Head of caudate nucleus (tissue), 42 donors: ENCODE results near the gene DRAXIN.

Experiments used
- DNase-seq, 42 donors: peaks; one replicate each; pipeline versions ENCODE4 v3.0.0 to v3.0.0-alpha.2; 2020 to 2021; ENCODE audit warnings: mixed read lengths in 7 of 42
- intact Hi-C: fragments of 100-400 bp; cut with DNase I; formaldehyde crosslinking; loops from one replicate; pipeline ENCODE4 v1.15.0; 2022

The DRAXIN gene

GRCh38 chr1:11701981-11702803 lies 10.7 kb downstream of the DRAXIN start:
- intact Hi-C loops, result no loop called here
- no peak for DNase-seq

DNA sequence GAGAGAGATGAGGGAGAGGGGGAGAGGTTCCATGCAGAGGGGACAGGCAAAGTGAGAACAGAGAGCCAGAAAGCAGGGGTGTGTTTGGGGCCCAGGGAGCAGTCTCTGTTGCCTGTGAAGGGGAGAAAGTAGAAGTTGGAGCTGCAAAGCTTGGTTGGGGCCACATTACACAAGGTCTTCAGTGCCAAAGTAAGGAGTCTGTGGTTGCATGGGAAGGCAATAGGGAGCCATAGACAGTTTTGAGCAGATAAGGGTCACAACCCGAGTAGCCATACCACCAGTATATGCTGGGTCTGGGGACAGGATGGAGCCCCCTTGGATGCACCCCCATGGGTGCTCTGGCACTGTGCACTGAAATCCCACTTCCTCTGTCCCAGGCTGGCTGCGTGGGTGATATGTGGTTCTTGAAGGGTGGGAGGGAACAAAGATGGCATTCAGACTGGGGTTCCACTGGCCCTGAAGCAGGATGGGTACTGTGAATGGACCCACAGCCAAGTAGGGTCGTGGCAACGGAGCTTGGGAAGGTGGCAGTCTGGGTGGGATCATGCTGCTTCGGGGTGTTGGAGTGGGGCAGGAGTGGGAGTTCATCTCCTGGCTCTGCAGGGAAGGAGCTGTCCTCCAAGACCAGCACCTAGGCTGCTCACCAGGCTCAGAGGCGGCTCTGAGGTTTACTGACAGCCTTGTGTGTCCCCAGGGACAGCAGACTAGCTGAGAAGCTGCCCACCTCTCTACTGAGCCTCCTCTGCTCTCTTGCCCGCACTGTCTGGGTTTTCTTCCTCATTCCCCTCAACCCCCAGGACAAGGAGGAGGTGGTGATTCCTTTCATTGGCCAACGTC lies 12.1 kb downstream of the DRAXIN start:
- intact Hi-C loops, result no loop called here
- no peak for DNase-seq

- intact Hi-C loops, result no loop called here
- DNase-seq, result peak in 1 of 42 donors; percentile 14
Measured at GRCh38 chr1:11704194-11704529, 12.7 kb downstream of the DRAXIN start.

- no peak for DNase-seq
- intact Hi-C loops, result no loop called here
Measured at GRCh38 chr1:11704691-11705475, 13.4 kb downstream of the DRAXIN start.

- no peak for DNase-seq
- intact Hi-C loops, result no loop called here
Measured at GRCh38 chr1:11705596-11705995, 14.1 kb downstream of the DRAXIN start.

DNA sequence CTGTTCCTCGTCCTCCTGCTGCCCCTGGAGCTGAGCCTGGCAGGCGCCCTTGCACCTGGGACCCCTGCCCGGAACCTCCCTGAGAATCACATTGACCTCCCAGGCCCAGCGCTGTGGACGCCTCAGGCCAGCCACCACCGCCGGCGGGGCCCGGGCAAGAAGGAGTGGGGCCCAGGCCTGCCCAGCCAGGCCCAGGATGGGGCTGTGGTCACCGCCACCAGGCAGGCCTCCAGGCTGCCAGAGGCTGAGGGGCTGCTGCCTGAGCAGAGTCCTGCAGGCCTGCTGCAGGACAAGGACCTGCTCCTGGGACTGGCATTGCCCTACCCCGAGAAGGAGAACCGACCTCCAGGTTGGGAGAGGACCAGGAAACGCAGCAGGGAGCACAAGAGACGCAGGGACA lies 14.8 kb downstream of the DRAXIN start:
- DNase-seq, result no peak
- intact Hi-C loops, result no loop called here

DNA sequence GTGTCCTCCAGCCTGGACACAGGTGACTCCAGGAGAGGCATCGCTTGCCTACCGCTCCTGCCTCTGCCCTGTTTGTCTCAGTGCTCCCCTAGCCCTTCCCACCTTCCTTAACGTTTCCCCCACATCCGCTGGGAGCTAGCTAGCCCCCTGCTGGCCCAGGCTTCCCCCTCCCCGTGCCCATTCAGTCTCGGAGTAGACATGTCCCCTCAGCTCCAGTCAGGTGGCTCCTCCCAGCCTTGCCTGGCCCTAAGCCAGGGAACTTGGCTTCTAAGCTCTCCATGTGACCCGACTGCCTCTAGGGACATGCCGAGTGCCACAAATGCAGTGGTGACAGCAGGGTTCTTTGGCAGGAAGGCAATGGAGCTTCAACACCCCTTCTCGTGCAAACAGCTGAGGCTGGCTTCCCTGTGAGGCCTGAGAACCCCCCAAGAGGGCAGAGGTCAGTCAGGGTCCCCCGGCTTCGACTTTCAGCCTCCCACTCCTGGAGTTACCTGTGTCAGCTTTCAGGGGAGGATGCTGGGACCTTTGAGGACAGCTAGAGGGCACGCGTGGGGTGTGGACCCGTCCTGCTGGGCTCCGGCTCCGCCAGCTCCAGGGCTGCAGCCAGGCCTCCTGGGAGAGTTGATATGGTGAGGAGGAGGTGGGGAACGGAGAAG lies 16.2 kb downstream of the DRAXIN start:
- intact Hi-C loops, result no loop called here
- peak in 4 of 42 donors; percentile 18 to 47 (median 45) for DNase-seq

- intact Hi-C loops, result no loop called here
- DNase-seq, result peak in 12 of 42 donors; percentile 20 to 68 (median 62)
Measured at GRCh38 chr1:11708554-11709350, 17.2 kb downstream of the DRAXIN start.

DNA sequence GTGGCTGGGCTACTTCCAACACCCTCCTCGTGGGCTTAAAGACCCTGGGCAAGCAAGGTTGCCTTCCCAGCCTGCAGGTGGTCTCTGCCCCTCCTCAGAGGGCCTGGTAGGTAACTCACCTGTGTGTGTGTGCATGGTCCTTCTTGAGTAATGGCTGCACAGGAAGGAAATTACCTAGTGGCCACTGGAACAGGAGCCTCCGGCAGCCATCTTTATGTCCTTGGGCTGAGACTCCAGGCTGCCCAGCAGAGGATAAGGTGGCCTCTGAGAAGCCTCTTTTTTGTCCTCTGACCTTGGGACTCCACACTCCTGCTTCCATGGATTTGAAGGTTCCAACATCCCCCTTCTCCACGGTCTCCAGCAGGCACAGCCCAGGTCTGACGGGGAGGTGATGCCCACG lies 20.0 kb downstream of the DRAXIN start:
- intact Hi-C loops, result no loop called here
- no peak for DNase-seq

DNA sequence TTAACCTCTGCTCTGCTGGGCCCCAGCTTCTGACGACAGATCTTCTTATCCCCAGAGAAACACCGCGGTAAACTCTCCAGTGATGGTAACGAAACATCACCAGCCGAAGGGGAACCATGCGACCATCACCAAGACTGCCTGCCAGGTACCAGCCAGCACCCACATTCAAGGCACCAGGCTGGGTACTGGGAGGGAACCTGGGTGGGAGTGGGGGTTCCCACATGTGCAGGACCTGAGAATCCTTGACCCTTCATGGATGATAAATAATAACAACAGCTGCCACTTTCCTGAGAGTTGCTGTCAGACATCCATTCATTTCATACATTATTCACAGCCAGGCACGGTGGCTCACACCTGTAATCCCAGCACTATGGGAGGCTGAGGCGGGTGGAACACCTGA lies 20.8 kb downstream of the DRAXIN start:
- intact Hi-C loops, result no loop called here
- DNase-seq, result no peak

GRCh38 chr1:11713095-11713494 lies 21.6 kb downstream of the DRAXIN start:
- intact Hi-C loops, result no loop called here
- no peak for DNase-seq

- peak in 5 of 42 donors; percentile 31 to 62 (median 50) for DNase-seq
Measured at GRCh38 chr1:11714831-11715575, 23.5 kb downstream of the DRAXIN start.

DNA sequence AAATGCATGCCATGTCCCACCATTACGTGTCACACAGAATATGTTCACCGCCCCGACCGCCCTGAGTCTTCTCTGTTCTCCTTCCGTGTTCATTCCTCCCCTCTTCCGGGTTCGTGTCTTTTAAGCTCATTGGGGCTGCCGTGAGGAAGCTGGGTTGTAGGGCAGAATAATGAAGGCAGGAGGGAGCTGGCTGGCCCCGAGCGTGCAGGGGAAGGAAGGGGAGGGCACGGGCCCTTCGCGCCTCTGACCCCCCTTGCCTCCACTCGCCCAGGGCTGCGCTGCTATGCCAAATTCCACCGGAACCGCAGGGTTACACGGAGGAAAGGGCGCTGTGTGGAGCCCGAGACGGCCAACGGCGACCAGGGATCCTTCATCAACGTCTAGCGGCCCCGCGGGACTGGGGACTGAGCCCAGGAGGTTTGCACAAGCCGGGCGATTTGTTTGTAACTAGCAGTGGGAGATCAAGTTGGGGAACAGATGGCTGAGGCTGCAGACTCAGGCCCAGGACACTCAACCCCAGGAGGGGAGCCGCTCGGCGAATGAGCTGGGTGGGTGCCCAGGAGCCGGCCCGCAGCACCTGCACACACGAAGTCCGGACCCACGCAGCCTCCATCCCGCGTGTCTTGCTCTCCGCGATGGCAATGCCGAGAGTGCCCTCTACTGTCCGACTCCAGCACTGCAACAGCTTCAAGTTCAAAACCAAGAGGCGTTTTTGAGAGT lies 28.0 kb downstream of the DRAXIN start:
- intact Hi-C loops, result loop anchor here (5.0 kb wide), 1 partner anchor 67 kb away; the partner anchor contains the start of genes FBXO2 and FBXO44
- DNase-seq, result peak; percentile 77 to 96 (median 90)

More at GRCh38 chr1:11714831-11715575, 23.5 kb downstream of the DRAXIN start:
- intact Hi-C loops, result loop anchor here (5.0 kb wide), 1 partner anchor 63 kb away; the partner anchor contains the start of genes FBXO2 and FBXO44

- intact Hi-C loops, result no loop called here
- DNase-seq, result no peak
Measured at GRCh38 chr1:11720033-11720376, 28.5 kb downstream of the DRAXIN start.

DNA sequence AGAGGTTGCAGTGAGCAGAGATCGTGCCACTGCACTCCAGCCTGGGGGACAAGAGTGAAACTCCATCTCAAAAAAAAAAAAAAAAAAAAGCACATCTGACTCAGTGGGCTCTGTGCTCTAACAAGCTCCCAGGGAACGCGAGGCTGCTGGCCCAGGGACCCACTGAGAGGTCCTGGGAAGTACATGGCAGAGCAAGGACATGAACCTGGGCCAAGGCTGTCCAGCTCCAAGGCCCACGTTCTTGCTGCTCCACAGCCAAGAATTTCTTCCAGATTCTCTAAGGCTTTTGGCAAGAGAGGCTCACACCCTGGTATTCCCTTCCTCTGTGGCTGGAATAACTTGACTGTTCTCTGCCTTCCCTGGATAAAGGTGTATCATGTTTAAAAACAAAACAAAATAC lies 29.0 kb downstream of the DRAXIN start:
- DNase-seq, result peak in 17 of 42 donors; percentile 20 to 69 (median 52)
- intact Hi-C loops, result no loop called here

DNA sequence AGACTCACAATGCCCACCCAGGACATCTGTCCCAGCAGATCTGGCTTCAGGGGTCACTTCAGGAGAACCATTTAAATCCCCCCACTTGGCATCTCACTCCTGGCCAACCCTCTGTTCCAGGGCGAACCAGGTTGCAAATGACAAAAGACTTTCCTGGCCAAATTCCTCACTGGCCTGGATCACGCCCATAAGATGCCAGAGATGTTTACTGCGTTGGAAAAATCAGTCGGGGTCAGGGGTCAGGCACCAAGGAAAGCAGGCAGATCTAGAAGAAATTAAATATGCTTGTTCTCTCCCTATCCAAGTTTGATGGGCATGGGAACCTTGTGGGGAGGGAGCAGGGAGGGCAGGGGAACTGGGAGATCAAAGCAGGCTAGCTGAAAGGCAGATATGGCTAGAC lies 29.8 kb downstream of the DRAXIN start:
- no peak for DNase-seq
- intact Hi-C loops, result no loop called here

DNA sequence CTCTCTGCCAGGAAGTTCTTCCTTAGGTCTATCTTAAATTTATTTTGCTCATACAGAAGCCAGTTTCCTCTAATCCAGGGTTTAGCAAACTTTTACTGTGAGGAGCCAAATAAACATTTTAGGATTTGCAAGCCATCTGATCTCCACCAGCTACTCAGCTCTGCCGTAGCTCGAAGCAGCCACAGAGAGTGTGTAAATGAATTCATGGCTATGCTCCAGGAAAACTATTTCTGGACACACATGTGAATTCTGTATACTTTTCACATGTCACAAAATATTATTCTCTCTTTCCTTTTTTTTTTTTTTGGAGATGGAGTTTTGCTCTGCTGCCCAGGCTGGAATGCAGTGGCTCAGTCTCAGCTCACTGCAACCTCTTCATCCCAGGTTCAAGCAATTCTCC lies 31.0 kb downstream of the DRAXIN start:
- no peak for DNase-seq
- intact Hi-C loops, result no loop called here
